ENCODE measurements around the gene ETV3.

Gene ETV3

GRCh38 chr1:157137408-157138219, 581 bp downstream of the ETV3 start:
- DNase-seq = no peak

GRCh38 chr1:157137046-157137407, 1.2 kb downstream of the ETV3 start:
- no peak for DNase-seq

DNA sequence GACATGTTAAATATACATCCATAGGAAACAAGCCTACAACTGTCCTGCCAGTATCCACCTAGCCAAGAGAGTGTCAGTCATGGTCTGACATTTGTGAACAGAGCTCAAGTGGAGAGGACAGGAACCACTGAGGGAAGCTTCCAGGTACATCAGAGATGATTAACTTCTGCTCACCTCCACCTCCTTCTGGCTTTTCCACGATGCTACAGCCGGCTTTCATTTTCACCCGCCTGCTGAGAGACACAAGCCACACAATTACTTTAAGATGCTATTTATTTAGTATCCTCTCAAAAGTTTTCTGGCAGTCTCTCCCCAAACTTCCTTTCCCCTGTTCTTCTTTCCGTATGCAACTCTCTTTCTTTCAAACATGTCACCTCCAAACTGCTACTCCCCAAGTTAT, 2.1 kb downstream of the ETV3 start:
- no peak for DNase-seq

- DNase-seq = no peak
These were observed 2.5 kb downstream of the ETV3 start for GRCh38 chr1:157135646-157136045.

- DNase-seq = no peak
These were observed 3.1 kb downstream of the ETV3 start for GRCh38 chr1:157135070-157135469.

DNA sequence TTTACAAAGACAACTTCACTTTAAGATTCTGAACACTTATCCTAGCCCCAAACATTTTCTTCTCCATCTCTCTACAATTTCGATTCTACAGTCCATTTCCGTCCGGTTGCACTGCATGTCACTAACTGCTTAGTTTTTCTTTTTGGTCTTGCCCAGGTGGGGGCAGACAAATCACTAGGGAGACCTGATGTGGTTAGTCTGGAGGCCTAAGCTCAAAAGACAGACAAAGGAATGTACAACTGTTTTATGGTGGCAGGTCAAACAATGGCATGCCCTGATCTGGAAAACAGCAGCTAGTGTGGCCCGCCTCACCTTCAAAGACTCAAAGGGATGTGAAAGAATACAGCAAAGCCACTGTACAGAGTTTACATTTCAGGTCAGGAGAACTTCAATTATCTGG, 3.8 kb downstream of the ETV3 start:
- no peak for DNase-seq

DNA sequence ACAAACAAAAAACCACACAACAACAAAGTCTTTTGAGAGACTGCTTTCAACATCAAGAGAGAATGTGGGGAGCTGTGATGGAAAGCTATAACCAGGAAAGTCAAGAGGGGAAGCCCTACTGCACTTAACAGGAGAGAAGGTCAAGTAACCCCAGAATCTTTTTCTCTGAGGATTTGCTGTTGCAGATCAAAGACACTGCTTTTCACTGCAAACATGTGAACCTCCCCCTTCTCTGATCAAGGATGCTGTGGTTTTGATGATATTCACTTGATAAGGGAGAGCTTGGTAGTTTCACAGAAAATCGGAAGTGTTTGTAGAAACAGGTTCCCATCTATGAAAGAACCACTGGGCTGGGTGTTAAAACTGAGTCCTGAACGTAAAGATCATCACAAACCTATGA, 4.8 kb downstream of the ETV3 start:
- no peak for DNase-seq

GRCh38 chr1:157132616-157133167, 5.5 kb downstream of the ETV3 start:
- DNase-seq = no peak

GRCh38 chr1:157132111-157132510, 6.1 kb downstream of the ETV3 start:
- DNase-seq = no peak

DNA sequence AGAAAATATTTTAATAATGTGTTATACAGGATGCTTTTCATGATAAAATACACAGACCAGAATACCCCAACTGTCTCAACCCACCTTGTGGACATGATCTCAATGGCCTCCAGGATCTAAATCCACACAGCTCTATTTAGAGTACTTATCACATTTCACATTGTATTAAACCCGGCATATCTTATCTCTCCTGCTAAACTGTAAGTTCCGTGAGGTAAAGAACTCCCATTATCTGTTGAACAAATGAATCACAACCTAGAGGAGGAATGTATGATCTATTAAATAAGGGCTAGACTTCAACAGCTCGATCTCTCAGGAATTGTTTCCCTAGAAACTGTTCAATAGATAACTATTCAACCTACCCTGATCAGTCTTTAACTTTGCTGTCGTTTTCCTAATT, 6.9 kb downstream of the ETV3 start:
- no peak for DNase-seq

GRCh38 chr1:157124855-157125254, 13.3 kb downstream of the ETV3 start:
- DNase-seq = no peak

DNA sequence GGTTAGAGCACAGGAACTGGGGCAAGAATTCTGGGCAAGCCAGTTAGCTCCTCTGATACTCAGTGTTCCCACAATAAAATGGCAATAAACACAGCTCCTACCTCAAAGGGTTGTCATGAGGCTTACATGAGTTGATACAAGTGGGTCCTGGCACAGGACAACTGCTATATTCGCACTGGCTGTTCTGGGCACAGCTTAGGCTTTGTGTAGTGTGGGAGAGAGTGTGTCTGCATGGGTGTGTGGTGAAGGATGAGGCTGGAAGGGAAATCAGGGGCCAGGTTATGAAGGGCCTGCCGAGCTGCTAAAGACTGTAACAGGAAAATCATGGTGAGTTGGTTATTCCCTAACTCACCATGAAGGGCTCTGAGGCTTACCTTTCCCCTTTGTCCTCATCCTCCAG, 18.7 kb downstream of the ETV3 start:
- no peak for DNase-seq

DNA sequence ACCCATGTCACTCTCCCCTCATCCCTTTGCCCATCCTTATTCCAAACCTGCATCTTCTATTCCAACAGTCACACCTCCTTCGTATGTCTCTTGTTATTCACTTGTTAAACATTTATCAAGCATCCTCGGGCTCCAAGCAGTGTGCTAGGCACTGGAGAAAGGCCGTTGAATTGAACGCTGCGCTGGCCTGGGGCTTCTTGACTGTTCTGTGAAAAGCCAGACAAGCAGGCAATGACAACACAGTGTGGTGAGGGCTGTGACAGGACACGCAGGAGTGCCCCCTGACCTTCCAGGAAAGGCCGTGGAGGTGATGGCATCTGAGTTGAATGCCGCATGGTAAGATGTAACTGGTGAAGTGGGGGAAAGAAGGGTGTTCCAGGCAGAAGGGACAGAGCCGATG, 19.2 kb downstream of the ETV3 start:
- DNase-seq = no peak

DNA sequence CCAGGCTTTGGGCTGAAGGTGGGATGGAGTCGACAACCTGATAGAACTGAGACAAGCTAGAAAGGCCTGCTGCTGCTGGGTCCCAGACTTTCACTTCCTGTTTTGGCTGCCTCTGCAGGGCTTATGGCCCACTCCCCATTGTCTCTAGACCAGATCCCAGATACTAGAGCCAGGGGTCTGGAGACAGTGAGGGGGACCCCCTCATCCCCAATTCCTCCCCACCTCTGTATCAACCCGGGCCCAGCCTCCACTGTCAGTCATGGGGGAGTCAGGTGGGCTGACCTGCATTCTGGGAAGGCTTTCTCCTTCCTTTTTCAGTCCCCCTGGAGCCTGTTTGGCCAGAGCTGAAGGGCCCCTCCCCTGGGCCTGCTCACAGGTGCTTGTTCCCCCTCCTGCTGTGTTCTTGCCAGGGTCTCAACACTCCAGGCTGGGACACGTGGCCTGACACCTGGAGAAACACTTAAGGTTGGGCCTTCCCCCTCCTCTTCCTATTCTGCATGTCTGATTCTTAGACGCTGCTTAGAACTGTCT, 20.6 kb downstream of the ETV3 start:
- no peak for DNase-seq

GRCh38 chr1:157116737-157117103, 21.5 kb downstream of the ETV3 start:
- no peak for DNase-seq

GRCh38 chr1:157115851-157116736, 22.1 kb downstream of the ETV3 start:
- DNase-seq = no peak

GRCh38 chr1:157115429-157115838, 22.8 kb downstream of the ETV3 start:
- DNase-seq = no peak

DNA sequence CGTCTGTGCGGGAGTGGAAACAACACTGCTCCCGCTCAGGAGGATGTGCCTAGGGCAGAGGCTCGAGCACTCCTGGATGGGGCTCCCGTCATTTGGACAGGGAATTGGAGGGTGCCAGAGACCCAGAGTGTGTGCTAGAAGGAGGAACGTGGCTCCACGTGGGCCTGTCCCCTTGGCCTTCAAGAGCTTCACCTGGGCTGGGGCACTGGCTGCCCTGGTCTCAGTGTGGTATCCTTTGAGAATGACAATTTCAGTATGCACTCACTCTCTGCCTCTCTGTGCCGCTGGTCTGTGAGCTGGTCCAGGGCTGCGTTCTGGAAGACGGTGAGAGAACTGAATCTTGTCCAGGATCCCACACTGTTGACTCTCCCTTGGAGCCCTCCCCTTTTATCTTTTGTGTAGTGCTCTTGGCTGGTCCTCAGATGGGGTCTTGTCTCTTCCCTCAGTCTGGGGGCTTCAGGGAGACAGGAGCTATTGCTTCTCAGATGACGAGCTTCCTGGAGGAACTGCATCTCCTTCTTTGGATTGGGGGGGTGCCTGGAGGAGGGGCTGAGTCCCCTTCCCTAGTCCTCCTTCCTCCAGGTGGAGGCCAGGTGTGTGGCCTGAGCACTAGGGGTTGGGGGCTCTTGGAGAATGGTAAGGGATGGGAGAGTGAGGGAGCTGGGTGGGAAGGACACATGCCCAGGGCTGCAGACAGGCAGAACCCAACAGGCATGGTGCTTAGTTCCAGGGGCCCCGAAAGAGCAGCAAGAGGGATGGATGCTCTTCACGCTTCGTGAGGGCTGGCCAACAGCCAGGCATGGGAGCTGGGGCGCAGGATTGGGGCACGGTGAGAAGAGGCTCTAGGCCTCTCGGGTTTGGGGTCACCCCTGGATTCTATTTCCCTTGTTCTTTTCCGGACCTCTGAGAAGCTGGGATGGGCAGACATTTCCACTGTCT, 23.7 kb downstream of the ETV3 start:
- DNase-seq = no peak

DNA sequence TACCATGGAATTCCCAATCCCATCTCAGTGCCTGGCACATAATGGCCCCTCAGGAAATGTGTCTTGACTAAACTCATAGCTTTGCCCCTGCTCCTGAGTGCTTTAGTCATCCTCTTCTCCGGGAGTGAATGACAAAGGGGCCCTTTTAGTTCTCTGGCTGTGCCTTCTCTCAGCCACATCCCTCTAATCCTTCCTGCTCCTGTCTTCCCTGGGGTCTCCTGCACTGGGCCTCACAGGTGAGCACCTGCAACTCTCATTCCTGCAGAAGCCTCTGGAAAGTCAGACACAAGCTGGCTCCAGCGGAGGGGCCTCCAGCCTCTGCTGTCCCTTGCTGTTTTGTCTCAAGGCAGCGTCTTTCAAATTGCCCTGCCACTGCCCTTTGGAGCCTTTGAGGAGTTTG, 24.6 kb downstream of the ETV3 start:
- DNase-seq = no peak

- no peak for DNase-seq
These were observed 25.1 kb downstream of the ETV3 start for GRCh38 chr1:157113106-157113505.

DNA sequence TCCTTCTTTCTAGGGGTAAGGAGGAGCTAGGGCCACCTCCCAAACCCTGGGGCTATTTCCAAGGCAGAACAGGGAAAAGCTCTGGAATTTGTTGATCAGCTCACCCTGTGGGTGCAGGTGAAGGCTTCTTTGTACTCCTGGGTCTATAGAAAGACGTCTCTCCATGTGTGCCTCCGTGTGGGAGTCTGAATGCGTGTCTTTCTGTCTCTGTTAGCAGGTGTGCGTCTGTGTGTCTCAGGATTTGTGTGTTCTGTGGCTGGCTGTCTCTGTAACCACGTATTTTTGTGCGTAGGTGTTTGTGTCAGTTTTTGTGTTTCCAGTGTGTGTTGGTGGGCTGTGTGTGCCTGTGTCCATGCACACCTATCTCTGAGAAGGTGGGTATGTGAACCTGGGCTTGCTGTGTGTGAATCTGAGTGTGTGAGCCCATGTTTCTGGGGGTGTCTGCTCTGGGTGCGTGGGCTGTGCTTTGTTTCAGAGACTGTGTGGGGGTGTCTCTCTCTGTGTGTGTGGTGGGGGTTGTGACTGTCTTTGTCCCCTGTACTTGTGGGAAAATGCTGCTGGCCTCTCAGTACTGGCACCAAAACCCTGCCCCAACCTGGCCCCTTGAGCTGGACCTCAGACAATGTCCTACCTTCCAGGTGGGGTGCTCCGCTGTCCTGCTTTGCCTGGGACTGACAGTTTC, 25.9 kb downstream of the ETV3 start:
- DNase-seq = no peak
